ENCODE data around the gene BAG1.

DNA sequence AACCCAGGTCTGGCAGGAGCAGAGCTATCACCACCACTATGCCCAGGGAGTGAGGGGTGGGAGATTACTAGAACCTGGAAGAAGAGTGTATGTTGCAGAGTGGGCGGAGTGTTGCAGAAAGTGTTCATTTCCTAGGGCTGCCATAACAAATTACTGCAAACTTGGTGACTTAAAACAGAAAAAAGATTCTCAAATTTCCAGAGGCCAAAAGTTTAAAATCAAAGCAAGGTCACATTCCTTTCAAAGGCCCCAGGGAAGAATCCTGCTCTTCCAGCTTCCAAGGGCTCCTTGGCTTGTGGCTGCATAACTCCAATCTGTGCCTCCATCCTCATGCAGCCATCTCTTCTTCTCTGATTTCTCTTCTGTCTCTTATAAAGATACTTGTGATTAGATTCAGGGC is 55.1 kb downstream of the BAG1 start:
- TF ChIP-seq EZH2 (IDR thresholded peaks at IDR 0.05; ENCODE audit: insufficient read depth, low read length): no peak
- TF ChIP-seq, protein P1, sequence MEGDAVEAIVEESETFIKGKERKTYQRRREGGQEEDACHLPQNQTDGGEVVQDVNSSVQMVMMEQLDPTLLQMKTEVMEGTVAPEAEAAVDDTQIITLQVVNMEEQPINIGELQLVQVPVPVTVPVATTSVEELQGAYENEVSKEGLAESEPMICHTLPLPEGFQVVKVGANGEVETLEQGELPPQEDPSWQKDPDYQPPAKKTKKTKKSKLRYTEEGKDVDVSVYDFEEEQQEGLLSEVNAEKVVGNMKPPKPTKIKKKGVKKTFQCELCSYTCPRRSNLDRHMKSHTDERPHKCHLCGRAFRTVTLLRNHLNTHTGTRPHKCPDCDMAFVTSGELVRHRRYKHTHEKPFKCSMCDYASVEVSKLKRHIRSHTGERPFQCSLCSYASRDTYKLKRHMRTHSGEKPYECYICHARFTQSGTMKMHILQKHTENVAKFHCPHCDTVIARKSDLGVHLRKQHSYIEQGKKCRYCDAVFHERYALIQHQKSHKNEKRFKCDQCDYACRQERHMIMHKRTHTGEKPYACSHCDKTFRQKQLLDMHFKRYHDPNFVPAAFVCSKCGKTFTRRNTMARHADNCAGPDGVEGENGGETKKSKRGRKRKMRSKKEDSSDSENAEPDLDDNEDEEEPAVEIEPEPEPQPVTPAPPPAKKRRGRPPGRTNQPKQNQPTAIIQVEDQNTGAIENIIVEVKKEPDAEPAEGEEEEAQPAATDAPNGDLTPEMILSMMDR (IDR thresholded peaks at IDR 0.05; ENCODE audit: insufficient read depth, low read depth, low read length): no peak

Data from astrocyte (in vitro differentiated cells and primary cell).